ENCODE measurements around the gene ART3.

Gene ART3

DNA sequence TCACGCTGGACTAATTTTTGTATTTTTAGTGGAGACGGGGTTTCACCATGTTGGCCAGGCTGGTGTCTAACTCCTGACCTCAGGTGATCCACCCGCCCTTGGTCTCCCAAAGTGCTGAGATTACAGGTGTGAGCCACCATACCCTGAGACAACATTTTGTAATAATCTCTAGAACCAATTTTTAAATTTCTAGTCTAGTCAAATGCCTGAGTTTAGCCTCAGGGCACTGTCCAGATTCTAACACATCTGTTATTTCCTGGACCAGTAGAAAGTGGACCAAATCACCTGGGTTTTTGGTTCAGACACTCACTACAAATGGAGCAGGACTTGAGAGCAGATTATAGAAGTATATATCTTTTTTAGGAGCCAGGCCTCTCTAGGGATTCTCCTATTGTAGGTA, 21.6 kb downstream of the ART3 start:
- Histone ChIP-seq H3K4me1 (ENCODE audit: insufficient read depth, insufficient read length) (no peaks in the 10 kb centered on the region), H3K4me3 (ENCODE audit: insufficient read length, low read depth) (no peak overlapping the region), H3K9me3 (ENCODE audit: insufficient read depth, low read length) (no peaks in the 10 kb centered on the region), H3K27me3 (ENCODE audit: insufficient read depth, insufficient read length) (no peaks in the 10 kb centered on the region), H3K9ac (ENCODE audit: insufficient read length, low read depth) (no peak overlapping the region), H3K36me3 (ENCODE audit: insufficient read depth, insufficient read length, low read length) (no peaks in the 10 kb centered on the region)
- TF ChIP-seq YY1 (IDR thresholded peaks at IDR 0.05; ENCODE audit: insufficient read depth, insufficient read length) (no peak), ZNF274 (IDR thresholded peaks at IDR 0.05; ENCODE audit: low read depth, low read length) (no peak)
- DNase-seq (ENCODE audit: low read depth, low spot score), result no peak

DNA sequence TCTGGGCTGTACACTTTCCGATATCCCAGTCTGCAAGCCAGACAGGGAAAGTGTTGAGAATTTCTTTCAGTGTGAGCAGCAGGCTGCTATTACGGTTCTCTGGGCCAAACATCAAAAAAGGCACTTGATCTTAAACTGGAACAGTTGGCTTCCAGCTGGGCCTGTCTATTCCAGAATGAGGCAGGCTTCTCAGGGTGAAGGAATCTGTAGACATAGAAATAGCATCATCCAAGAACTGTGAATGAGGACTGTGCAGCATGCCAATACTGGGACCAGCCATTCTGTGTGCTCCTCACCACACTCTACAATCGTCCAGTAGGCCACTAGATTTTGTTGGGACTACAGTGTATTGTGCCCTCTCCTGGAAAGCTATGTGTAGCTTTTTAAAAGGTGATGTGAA, 31.1 kb downstream of the ART3 start:
- Histone ChIP-seq H3K4me1 (ENCODE audit: insufficient read depth, insufficient read length) (no peaks in the 10 kb centered on the region), H3K27me3 (ENCODE audit: insufficient read depth, insufficient read length) (no peaks in the 10 kb centered on the region), H3K9me3 (ENCODE audit: insufficient read depth, low read length) (no peaks in the 10 kb centered on the region), H3K9ac (ENCODE audit: insufficient read length, low read depth) (no peak overlapping the region), H3K36me3 (ENCODE audit: insufficient read depth, insufficient read length, low read length) (no peaks in the 10 kb centered on the region), H3K4me3 (ENCODE audit: insufficient read length, low read depth) (no peak overlapping the region)
- no peak for TF ChIP-seq SUZ12 (IDR thresholded peaks at IDR 0.05; ENCODE audit: extremely low read depth, insufficient read depth, insufficient read length)
- TF ChIP-seq YY1 (IDR thresholded peaks at IDR 0.05; ENCODE audit: insufficient read depth, insufficient read length), result no peak
- TF ChIP-seq ZNF274 (IDR thresholded peaks at IDR 0.05; ENCODE audit: low read depth, low read length), result no peak
- DNase-seq (ENCODE audit: low read depth, low spot score), result no peak

DNA sequence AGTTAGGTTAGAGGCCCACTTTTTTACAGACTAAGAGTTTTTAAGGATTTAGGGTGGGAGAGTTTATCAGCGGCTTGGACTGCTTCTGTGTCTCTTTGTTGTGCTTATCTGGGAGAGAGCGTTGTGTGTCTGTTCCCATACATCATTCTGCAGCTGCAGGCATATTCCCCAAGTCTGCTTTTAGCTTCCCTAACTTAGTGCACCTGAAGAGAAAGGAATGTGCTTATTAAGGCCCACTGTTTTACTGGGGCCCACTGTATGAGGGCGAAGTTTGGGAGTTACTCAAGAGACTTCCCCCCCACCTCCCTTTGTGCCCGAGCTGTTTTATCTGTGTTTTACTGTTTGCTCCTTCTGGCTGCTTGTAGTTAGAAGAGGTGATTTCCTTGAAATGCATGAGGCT, 31.9 kb downstream of the ART3 start:
- Histone ChIP-seq H3K4me3 (ENCODE audit: insufficient read length, low read depth) (no peak overlapping the region), H3K9ac (ENCODE audit: insufficient read length, low read depth) (no peak overlapping the region), H3K27me3 (ENCODE audit: insufficient read depth, insufficient read length) (no peaks in the 10 kb centered on the region), H3K9me3 (ENCODE audit: insufficient read depth, low read length) (no peaks in the 10 kb centered on the region), H3K4me1 (ENCODE audit: insufficient read depth, insufficient read length) (no peaks in the 10 kb centered on the region), H3K36me3 (ENCODE audit: insufficient read depth, insufficient read length, low read length) (no peaks in the 10 kb centered on the region)
- no peak for DNase-seq (ENCODE audit: low read depth, low spot score)
- no peak for TF ChIP-seq SUZ12 (IDR thresholded peaks at IDR 0.05; ENCODE audit: extremely low read depth, insufficient read depth, insufficient read length)
- TF ChIP-seq ZNF274 (IDR thresholded peaks at IDR 0.05; ENCODE audit: low read depth, low read length), result no peak
- TF ChIP-seq YY1 (IDR thresholded peaks at IDR 0.05; ENCODE audit: insufficient read depth, insufficient read length), result no peak

DNA sequence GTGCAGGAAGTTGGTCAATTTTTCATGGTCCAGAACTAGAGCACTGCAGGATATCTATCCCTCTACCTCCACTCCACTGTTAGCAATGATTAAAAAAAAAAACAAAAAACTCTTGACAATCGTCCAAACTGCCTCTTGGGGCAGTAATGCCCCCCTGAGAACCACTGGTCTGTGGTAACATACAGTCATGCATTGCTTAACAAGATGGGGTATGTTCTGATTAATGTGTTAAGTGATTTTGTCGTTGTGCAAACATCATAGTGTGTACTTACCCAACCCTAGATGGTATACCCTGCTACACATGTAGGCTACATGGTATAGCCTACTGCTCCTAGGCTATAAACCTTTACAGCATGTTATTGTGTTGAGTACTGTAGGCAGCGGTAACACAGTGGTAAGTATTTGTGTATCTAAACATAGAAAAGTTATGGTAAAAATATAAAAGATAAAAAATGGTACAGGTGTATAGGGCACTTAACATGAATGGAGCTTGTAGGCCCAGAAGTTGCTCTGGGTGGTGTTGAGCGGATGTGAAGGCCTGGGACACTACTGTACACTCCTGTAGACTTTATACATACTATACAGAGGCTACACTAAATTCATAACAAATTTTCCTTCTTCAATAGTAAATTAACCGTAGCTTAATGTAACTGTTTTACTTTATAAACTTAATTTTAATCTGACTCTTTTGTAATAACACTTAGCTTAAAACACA, 34.1 kb downstream of the ART3 start:
- Histone ChIP-seq H3K4me1 (ENCODE audit: insufficient read depth, insufficient read length) (no peaks in the 10 kb centered on the region), H3K27me3 (ENCODE audit: insufficient read depth, insufficient read length) (no peaks in the 10 kb centered on the region), H3K4me3 (ENCODE audit: insufficient read length, low read depth) (no peak overlapping the region), H3K9ac (ENCODE audit: insufficient read length, low read depth) (no peak overlapping the region), H3K36me3 (ENCODE audit: insufficient read depth, insufficient read length, low read length) (peaks cover 7% of the 10 kb centered on the region), H3K9me3 (ENCODE audit: insufficient read depth, low read length) (no peaks in the 10 kb centered on the region)
- TF ChIP-seq YY1 (IDR thresholded peaks at IDR 0.05; ENCODE audit: insufficient read depth, insufficient read length) (no peak), ZNF274 (IDR thresholded peaks at IDR 0.05; ENCODE audit: low read depth, low read length) (no peak)
- no peak for DNase-seq (ENCODE audit: low read depth, low spot score)

DNA sequence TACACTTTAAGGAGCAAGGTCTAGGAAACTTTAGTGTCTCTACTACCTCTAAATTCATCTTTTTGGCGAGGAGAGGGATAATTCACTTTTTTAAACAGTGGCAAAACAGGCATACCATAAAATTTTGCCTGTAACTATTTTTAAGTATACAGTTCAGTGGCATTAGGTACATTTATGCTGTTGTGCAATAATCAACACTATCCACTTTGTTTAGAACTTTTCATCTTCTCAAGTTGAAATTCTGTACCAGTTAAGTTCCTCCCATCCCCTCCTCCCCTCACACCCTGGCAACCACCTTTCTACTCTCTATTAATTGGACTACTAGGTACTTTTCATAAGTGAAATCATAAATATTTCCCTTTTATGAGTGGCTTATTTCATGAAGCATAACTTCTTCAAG, 42.3 kb downstream of the ART3 start:
- Histone ChIP-seq H3K27me3 (ENCODE audit: insufficient read depth, insufficient read length) (no peaks in the 10 kb centered on the region), H3K9me3 (ENCODE audit: insufficient read depth, low read length) (no peaks in the 10 kb centered on the region), H3K36me3 (ENCODE audit: insufficient read depth, insufficient read length, low read length) (peaks cover 56% of the 10 kb centered on the region), H3K4me1 (ENCODE audit: insufficient read depth, insufficient read length) (no peaks in the 10 kb centered on the region), H3K9ac (ENCODE audit: insufficient read length, low read depth) (no peak overlapping the region), H3K4me3 (ENCODE audit: insufficient read length, low read depth) (no peak overlapping the region)
- TF ChIP-seq ZNF274 (IDR thresholded peaks at IDR 0.05; ENCODE audit: low read depth, low read length) (no peak), SUZ12 (IDR thresholded peaks at IDR 0.05; ENCODE audit: extremely low read depth, insufficient read depth, insufficient read length) (no peak), YY1 (IDR thresholded peaks at IDR 0.05; ENCODE audit: insufficient read depth, insufficient read length) (no peak)
- DNase-seq (ENCODE audit: low read depth, low spot score), result no peak

DNA sequence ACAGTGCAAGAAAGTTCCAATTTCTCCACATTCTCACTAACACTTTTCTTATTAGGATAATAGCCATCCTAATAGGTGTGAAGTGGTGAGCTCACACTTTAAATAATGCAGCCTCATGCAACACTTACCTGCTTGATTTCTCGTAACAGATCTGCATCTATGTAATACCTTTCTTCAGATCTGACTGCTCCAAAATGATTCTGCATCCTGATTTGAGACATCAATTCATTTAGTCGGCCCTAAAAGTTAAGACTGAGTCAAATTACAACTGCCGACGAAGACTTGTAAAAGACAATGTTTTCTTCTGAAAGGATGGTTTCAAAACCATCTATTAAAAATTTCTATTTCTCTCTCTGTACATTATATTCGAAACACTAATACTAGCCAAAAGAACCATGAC, 43.0 kb downstream of the ART3 start:
- DNase-seq (ENCODE audit: low read depth, low spot score), result no peak
- no peaks in the 10 kb centered on the region for H3K27me3 ChIP-seq (ENCODE audit: insufficient read depth, insufficient read length)
- peaks cover 63% of the 10 kb centered on the region for H3K36me3 ChIP-seq (ENCODE audit: insufficient read depth, insufficient read length, low read length)
- H3K9ac ChIP-seq (ENCODE audit: insufficient read length, low read depth), result no peak overlapping the region
- no peaks in the 10 kb centered on the region for H3K4me1 ChIP-seq (ENCODE audit: insufficient read depth, insufficient read length)
- no peak overlapping the region for H3K4me3 ChIP-seq (ENCODE audit: insufficient read length, low read depth)
- H3K9me3 ChIP-seq (ENCODE audit: insufficient read depth, low read length), result no peaks in the 10 kb centered on the region
- no peak for TF ChIP-seq ZNF274 (IDR thresholded peaks at IDR 0.05; ENCODE audit: low read depth, low read length)
- no peak for TF ChIP-seq YY1 (IDR thresholded peaks at IDR 0.05; ENCODE audit: insufficient read depth, insufficient read length)

DNA sequence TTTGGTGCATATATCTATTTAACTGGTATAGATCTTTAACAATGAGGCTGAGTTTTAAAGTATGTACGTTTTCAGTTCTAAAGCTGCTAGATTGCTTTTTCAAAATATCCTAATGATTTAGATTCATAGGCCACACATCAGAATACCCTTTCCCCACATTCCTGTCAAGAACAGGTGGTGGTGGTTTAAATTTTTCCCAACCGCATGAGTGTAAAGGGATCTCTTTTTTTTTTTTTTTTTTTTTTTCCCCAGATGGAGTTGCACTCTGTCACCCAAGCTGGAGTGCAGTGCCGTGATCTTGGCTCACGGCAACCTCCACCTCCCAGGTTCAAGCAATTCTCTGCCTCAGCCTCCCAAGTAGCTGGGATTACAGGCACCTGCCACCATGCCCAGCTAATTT, 45.7 kb downstream of the ART3 start:
- no peak for DNase-seq (ENCODE audit: low read depth, low spot score)
- no peak overlapping the region for H3K4me3 ChIP-seq (ENCODE audit: insufficient read length, low read depth)
- H3K27me3 ChIP-seq (ENCODE audit: insufficient read depth, insufficient read length), result no peaks in the 10 kb centered on the region
- H3K36me3 ChIP-seq (ENCODE audit: insufficient read depth, insufficient read length, low read length), result peaks cover 69% of the 10 kb centered on the region
- H3K4me1 ChIP-seq (ENCODE audit: insufficient read depth, insufficient read length), result no peaks in the 10 kb centered on the region
- no peak for TF ChIP-seq SUZ12 (IDR thresholded peaks at IDR 0.05; ENCODE audit: extremely low read depth, insufficient read depth, insufficient read length)
- TF ChIP-seq ZNF274 (IDR thresholded peaks at IDR 0.05; ENCODE audit: low read depth, low read length), result no peak
- TF ChIP-seq YY1 (IDR thresholded peaks at IDR 0.05; ENCODE audit: insufficient read depth, insufficient read length), result no peak
- H3K9ac ChIP-seq (ENCODE audit: insufficient read length, low read depth), result no peak overlapping the region
- no peaks in the 10 kb centered on the region for H3K9me3 ChIP-seq (ENCODE audit: insufficient read depth, low read length)
